ENCODE data around the gene PLXDC2.

PLXDC2 gene

GRCh38 chr10:20110125-20111100 is 294.2 kb downstream of the PLXDC2 start:
- DNase-seq (ENCODE audit: low read depth in 2 of 2), result no peak

GRCh38 chr10:20114179-20114578 is 297.9 kb downstream of the PLXDC2 start:
- no peak for DNase-seq (ENCODE audit: low read depth in 2 of 2)

- DNase-seq (ENCODE audit: low read depth in 2 of 2), result no peak
These were observed 299.7 kb downstream of the PLXDC2 start for GRCh38 chr10:20115894-20116293.

- no peak for DNase-seq (ENCODE audit: low read depth in 2 of 2)
These were observed 301.2 kb downstream of the PLXDC2 start for GRCh38 chr10:20117471-20117870.

GRCh38 chr10:20118119-20118518 is 301.9 kb downstream of the PLXDC2 start:
- DNase-seq (ENCODE audit: low read depth in 2 of 2), result no peak

- DNase-seq (ENCODE audit: low read depth in 2 of 2), result no peak
These were observed 312.6 kb downstream of the PLXDC2 start for GRCh38 chr10:20128811-20129210.

GRCh38 chr10:20132816-20133215 is 316.6 kb downstream of the PLXDC2 start:
- no peak for DNase-seq (ENCODE audit: low read depth in 2 of 2)

- no peak for DNase-seq (ENCODE audit: low read depth in 2 of 2)
These were observed 317.5 kb downstream of the PLXDC2 start for GRCh38 chr10:20133669-20134189.

- DNase-seq (ENCODE audit: low read depth in 2 of 2), result no peak
These were observed 326.1 kb downstream of the PLXDC2 start for GRCh38 chr10:20142311-20142710.

GRCh38 chr10:20144268-20144667 is 328.0 kb downstream of the PLXDC2 start:
- DNase-seq (ENCODE audit: low read depth in 2 of 2), result no peak

- DNase-seq (ENCODE audit: low read depth in 2 of 2), result no peak
These were observed 329.8 kb downstream of the PLXDC2 start for GRCh38 chr10:20146004-20146403.

- DNase-seq (ENCODE audit: low read depth in 2 of 2), result no peak
These were observed 331.5 kb downstream of the PLXDC2 start for GRCh38 chr10:20147684-20148083.

- DNase-seq (ENCODE audit: low read depth in 2 of 2), result no peak
These were observed 340.3 kb downstream of the PLXDC2 start for GRCh38 chr10:20156511-20156910.

GRCh38 chr10:20157314-20157713 is 341.1 kb downstream of the PLXDC2 start:
- DNase-seq (ENCODE audit: low read depth in 2 of 2), result no peak

GRCh38 chr10:20158086-20158485 is 341.9 kb downstream of the PLXDC2 start:
- DNase-seq (ENCODE audit: low read depth in 2 of 2), result no peak

- no peak for DNase-seq (ENCODE audit: low read depth in 2 of 2)
These were observed 345.9 kb downstream of the PLXDC2 start for GRCh38 chr10:20162123-20162522.

GRCh38 chr10:20166096-20166675 is 350.0 kb downstream of the PLXDC2 start:
- DNase-seq (ENCODE audit: low read depth in 2 of 2), result no peak

GRCh38 chr10:20170661-20171060 is 354.4 kb downstream of the PLXDC2 start:
- no peak for DNase-seq (ENCODE audit: low read depth in 2 of 2)

- DNase-seq (ENCODE audit: low read depth in 2 of 2), result no peak
These were observed 356.8 kb downstream of the PLXDC2 start for GRCh38 chr10:20173046-20173445.

- DNase-seq (ENCODE audit: low read depth in 2 of 2), result no peak
These were observed 359.5 kb downstream of the PLXDC2 start for GRCh38 chr10:20175719-20176118.

- DNase-seq (ENCODE audit: low read depth in 2 of 2), result no peak
These were observed 364.5 kb downstream of the PLXDC2 start for GRCh38 chr10:20180766-20181165.

GRCh38 chr10:20181434-20181833 is 365.2 kb downstream of the PLXDC2 start:
- DNase-seq (ENCODE audit: low read depth in 2 of 2), result no peak

- no peak for DNase-seq (ENCODE audit: low read depth in 2 of 2)
These were observed 368.9 kb downstream of the PLXDC2 start for GRCh38 chr10:20185116-20185515.

Data from fibroblast of skin of left quadriceps (primary cell).